Esophagus muscularis mucosa (tissue), 3 donors: ENCODE measurements around the gene ZSWIM5.

Experiments
- CTCF ChIP-seq, 3 experiments: fragments of 200-600 bp in 2 of 3; fragments of 450-650 bp in 1 of 3; sonication (generic) in 2 of 3; IDR thresholded peaks; one replicate each; pipeline ENCODE4 v1.5.1; 2017 to 2019; ENCODE audit warnings: antibody characterized with exemption in 3 of 3, mild to moderate bottlenecking in 2 of 3, moderate library complexity in 1 of 3
- POLR2AphosphoS5 ChIP-seq, 2 donors: sonication (generic); formaldehyde crosslinking; IDR thresholded peaks; one replicate each; pipeline ENCODE4 v1.6.1; 2017; ENCODE audit warnings: antibody characterized with exemption in 2 of 2

- no peak for TF ChIP-seq CTCF (IDR thresholded peaks at IDR 0.05)
- TF ChIP-seq POLR2AphosphoS5 (IDR thresholded peaks at IDR 0.05): no peak
These were observed 108.5 kb downstream of the ZSWIM5 start for GRCh38 chr1:45097944-45098343.
